Testis (tissue), 2 donors: ENCODE results near the gene CRYGN.

Experiments
- POLR2A ChIP-seq: fragments of 450-650 bp; IDR thresholded peaks from one replicate; pipeline ENCODE4 v1.6.1; 2017; ENCODE audit warnings: antibody characterized with exemption, mild to moderate bottlenecking, moderate library complexity
- TF ChIP-seq, protein P1 (sequence below), 3 experiments: fragments of 450-650 bp in 2 of 3; fragments of 200-600 bp in 1 of 3; sonication (generic) in 1 of 3; IDR thresholded peaks; one replicate each; pipeline ENCODE4 v1.5.1; 2016 to 2019; ENCODE audit warnings: antibody characterized with exemption in 3 of 3, mild to moderate bottlenecking in 2 of 3, moderate library complexity in 1 of 3

DNA sequence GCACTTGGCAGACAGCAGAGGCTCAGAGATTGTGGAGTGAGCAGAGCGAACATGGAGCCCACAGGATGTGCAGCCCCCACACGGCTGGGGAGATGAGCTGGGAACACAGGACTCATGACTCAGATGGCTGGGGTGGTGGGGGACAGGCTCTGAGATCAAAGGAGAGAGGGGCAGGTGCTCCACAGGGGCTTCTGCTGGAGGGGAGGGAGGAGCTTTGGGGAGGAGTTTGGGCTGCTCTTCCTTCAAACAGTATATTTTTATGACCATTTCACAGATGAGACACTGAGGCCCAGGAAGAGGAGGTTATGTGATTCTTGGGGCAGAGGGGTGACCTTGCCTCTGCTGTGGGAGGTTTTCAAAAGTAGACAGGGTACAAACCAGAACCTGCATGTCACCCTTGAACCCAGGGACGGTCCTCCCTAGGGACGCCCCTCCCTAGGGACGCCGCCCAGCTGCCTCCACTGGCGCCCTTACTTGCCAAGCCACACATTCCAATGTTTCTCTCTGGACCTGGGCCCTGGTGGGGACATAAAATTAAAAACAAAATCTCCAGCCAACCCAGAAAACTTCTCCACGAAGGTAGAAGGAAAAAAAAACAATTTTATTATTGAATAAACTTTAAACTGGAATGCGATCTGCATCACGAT is 981 bp upstream of the CRYGN start:
- TF ChIP-seq, protein P1, sequence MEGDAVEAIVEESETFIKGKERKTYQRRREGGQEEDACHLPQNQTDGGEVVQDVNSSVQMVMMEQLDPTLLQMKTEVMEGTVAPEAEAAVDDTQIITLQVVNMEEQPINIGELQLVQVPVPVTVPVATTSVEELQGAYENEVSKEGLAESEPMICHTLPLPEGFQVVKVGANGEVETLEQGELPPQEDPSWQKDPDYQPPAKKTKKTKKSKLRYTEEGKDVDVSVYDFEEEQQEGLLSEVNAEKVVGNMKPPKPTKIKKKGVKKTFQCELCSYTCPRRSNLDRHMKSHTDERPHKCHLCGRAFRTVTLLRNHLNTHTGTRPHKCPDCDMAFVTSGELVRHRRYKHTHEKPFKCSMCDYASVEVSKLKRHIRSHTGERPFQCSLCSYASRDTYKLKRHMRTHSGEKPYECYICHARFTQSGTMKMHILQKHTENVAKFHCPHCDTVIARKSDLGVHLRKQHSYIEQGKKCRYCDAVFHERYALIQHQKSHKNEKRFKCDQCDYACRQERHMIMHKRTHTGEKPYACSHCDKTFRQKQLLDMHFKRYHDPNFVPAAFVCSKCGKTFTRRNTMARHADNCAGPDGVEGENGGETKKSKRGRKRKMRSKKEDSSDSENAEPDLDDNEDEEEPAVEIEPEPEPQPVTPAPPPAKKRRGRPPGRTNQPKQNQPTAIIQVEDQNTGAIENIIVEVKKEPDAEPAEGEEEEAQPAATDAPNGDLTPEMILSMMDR (IDR thresholded peaks at IDR 0.05) = no peak
- no peak for TF ChIP-seq POLR2A
